Neural cell (in vitro differentiated cells): Measurements from ENCODE around the gene GALNT12. TPM values are rescaled to one million over a fixed set of nuclear protein-coding genes. Genes with fewer than 3 reads are reported as not detected.

ENCODE experiments used
- H2AFZ ChIP-seq: fragments of 200-600, 300-800 bp; sonication (generic), shearing (Covaris generic); 2 replicates; pipeline ENCODE4 v1.6.0; 2014; ENCODE audit warnings: low read depth, mild to moderate bottlenecking, antibody characterized with exemption, low read length, moderate library complexity
- H3F3A ChIP-seq: fragments of 200-600 bp; shearing (Covaris generic); 2 replicates; pipeline ENCODE4 v1.6.1; 2016; ENCODE audit warnings: mild to moderate bottlenecking, moderate library complexity, mixed read lengths, antibody characterized with exemption, low read length; ENCODE audit not compliant: insufficient read depth, poor library complexity, severe bottlenecking
- H3K27ac ChIP-seq: fragments of 200-600, 300-800 bp; sonication (generic), shearing (Covaris generic); 2 replicates; pipeline ENCODE4 v1.5.1; 2014; ENCODE audit warnings: mild to moderate bottlenecking, low read length, moderate library complexity
- H3K27me3 ChIP-seq: fragments of 300-800, 200-600 bp; sonication (generic), shearing (Covaris generic); 2 replicates; pipeline ENCODE4 v1.6.0; 2014; ENCODE audit warnings: mild to moderate bottlenecking, low read depth, low read length, moderate library complexity; ENCODE audit not compliant: insufficient read depth
- H3K36me3 ChIP-seq: fragments of 300-800, 200-600 bp; sonication (generic), shearing (Covaris generic); 2 replicates; pipeline ENCODE4 v1.5.1; 2014; ENCODE audit warnings: mild to moderate bottlenecking, antibody characterized with exemption, low read length, moderate library complexity; ENCODE audit not compliant: insufficient read depth
- H3K4me2 ChIP-seq: fragments of 300-800, 200-600 bp; sonication (generic), shearing (Covaris generic); 2 replicates; pipeline ENCODE4 v1.6.0; 2014; ENCODE audit warnings: mild to moderate bottlenecking, low read length
- H3K4me3 ChIP-seq: fragments of 300-800, 200-600 bp; sonication (generic), shearing (Covaris generic); 2 replicates; pipeline ENCODE4 v1.5.1; 2014; ENCODE audit warnings: mild to moderate bottlenecking, low read length, moderate library complexity
- H3K79me2 ChIP-seq: fragments of 200-600 bp; shearing (Covaris generic); replicated peaks from 2 replicates; pipeline ENCODE4 v1.6.0; 2014; ENCODE audit warnings: mild to moderate bottlenecking, low read length, moderate library complexity; ENCODE audit not compliant: insufficient read depth
- H3K9ac ChIP-seq: fragments of 300-800, 200-600 bp; sonication (generic), shearing (Covaris generic); 2 replicates; pipeline ENCODE4 v1.6.1; 2016; ENCODE audit warnings: mild to moderate bottlenecking, low read length, mixed read lengths
- H3K9me2 ChIP-seq: fragments of 200-600 bp; shearing (Covaris generic); 2 replicates; pipeline ENCODE4 v1.6.1; 2016; ENCODE audit warnings: mild to moderate bottlenecking, low read length, mixed read lengths; ENCODE audit not compliant: insufficient read depth
- H3K9me3 ChIP-seq: fragments of 200-600, 300-800 bp; sonication (generic), shearing (Covaris generic); 2 replicates; pipeline ENCODE4 v1.6.1; 2016; ENCODE audit warnings: mild to moderate bottlenecking, mixed run types, low read length, moderate library complexity, mixed read lengths
- H4K20me1 ChIP-seq: fragments of 200-600 bp; shearing (Covaris generic); 2 replicates; pipeline ENCODE4 v1.6.1; 2016; ENCODE audit warnings: mild to moderate bottlenecking, mixed run types; ENCODE audit not compliant: insufficient read depth
- EP300 ChIP-seq: fragments of 450-650 bp; conservative IDR thresholded peaks from 2 replicates; pipeline ENCODE4 v1.6.1; 2014; ENCODE audit warnings: antibody characterized with exemption, mild to moderate bottlenecking, moderate library complexity; ENCODE audit not compliant: poor library complexity, severe bottlenecking
- EZH2 ChIP-seq: fragments of 200-600, 300-800 bp; shearing (Covaris generic), sonication (generic); IDR thresholded peaks from 2 replicates; pipeline ENCODE4 v1.6.1; 2014; ENCODE audit warnings: antibody characterized with exemption, low read length, borderline replicate concordance, mild to moderate bottlenecking; ENCODE audit not compliant: insufficient read depth, poor library complexity, severe bottlenecking
- MXI1 ChIP-seq: fragments of 450-650 bp; conservative IDR thresholded peaks from 2 replicates; pipeline ENCODE4 v1.6.1; 2014; ENCODE audit warnings: antibody characterized with exemption, mild to moderate bottlenecking; ENCODE audit not compliant: poor library complexity, severe bottlenecking
- POLR2AphosphoS5 ChIP-seq: IDR thresholded peaks from 2 replicates; pipeline ENCODE4 v1.6.1; 2012
- RAD21 ChIP-seq: fragments of 450-650 bp; conservative IDR thresholded peaks from 2 replicates; pipeline ENCODE4 v1.6.1; 2014; ENCODE audit warnings: antibody characterized with exemption, mild to moderate bottlenecking, moderate library complexity
- SMC3 ChIP-seq: fragments of 450-650 bp; conservative IDR thresholded peaks from 2 replicates; pipeline ENCODE4 v1.6.1; 2014; ENCODE audit warnings: antibody characterized with exemption, mild to moderate bottlenecking, moderate library complexity; ENCODE audit not compliant: poor library complexity
- TAF1 ChIP-seq: IDR thresholded peaks from 2 replicates; pipeline ENCODE4 v1.6.1; 2012; ENCODE audit warnings: low read depth
- polyA plus RNA-seq: library from polyadenylated mRNA; depleted of rRNA; stranded (reverse); fragments of >200 nt; gene quantifications from 2 replicates; pipeline ENCODE4 v1.2.3, GENCODE V29; 2014
- TF ChIP-seq, protein P1 (sequence below): IDR thresholded peaks from 2 replicates; pipeline ENCODE4 v1.6.1; 2012; ENCODE audit warnings: borderline replicate concordance
- TF ChIP-seq, protein P2 (sequence below): fragments of 450-650 bp; IDR thresholded peaks from 2 replicates; pipeline ENCODE4 v1.5.1; 2014; ENCODE audit warnings: antibody characterized with exemption, mild to moderate bottlenecking, moderate library complexity; ENCODE audit not compliant: poor library complexity, severe bottlenecking

GALNT12 gene
- polyA plus RNA-seq, 1 donor from 2014 or later = 8.4 TPM

DNA sequence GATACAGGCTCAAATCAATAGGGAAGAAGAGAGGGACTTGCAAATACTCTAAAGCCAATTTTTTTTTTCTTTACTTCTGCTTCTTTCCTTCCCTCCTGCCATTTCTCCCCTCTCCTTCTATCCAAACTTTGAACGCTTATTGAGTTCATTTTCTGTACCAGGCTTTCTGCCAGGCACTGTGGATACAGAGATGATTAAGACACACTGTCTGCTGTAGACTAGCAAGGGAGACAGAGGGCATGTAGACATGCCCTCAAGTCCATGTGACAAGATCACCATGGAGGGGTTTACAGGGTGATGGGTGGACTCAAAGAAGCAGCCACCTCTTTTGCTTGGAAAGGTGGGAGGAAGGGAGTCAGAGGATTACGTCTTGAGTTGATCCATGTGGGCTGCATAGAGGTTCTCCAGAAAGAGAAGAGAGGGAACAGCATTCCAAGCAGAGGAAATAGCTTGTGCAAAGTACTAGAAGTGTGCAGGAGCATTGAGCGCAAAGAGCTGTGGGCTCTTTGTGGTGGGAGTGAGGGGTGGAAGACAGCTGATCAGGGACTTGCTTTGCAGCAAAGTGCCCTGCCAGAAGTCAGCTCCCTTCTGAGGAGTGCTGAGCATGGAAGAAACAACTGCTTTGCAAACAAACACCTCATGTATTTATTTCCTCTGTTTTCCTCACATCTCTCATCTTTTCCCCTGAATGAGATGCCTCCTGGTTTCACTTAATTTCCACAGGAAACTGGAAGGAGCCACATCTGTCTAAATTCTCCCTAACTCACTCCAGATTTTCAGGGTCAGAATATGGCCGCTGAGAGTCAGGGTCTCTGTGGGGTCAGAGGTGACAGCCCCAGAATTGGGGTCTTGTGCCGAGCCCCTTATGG lies 71.9 kb downstream of the GALNT12 start:
- H3K27ac ChIP-seq = no peak overlapping the region
- no peaks in the 10 kb centered on the region for H3K27me3 ChIP-seq
- no peaks in the 10 kb centered on the region for H3K9me2 ChIP-seq
- no peaks in the 10 kb centered on the region for H4K20me1 ChIP-seq
- TF ChIP-seq EZH2 (no peak), EP300 (no peak), RAD21 (no peak)
- H3F3A ChIP-seq = no peaks in the 10 kb centered on the region
- H3K9me3 ChIP-seq = no peaks in the 10 kb centered on the region
- no peak overlapping the region for H3K4me2 ChIP-seq
- H3K4me3 ChIP-seq = no peak overlapping the region
- no peaks in the 10 kb centered on the region for H3K36me3 ChIP-seq
- H3K79me2 ChIP-seq = no peaks in the 10 kb centered on the region
- H2AFZ ChIP-seq = no peak overlapping the region
- no peak overlapping the region for H3K9ac ChIP-seq

DNA sequence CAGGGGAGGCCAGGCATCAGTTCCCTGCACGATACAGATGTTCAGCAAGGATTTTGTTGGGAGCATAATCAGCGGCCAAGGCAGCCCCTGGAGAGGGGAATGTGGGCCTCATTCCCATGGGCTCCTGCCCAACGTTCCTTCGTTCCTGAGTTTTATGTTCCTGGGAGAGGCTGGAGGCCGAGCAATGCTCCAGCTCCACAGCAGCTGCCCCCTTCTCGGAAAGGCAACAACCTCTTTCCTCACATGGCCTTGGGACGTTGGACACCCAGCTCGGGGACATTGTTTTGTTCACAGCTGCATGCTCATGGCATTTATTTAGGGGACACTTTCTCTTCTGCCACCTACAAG lies 72.5 kb downstream of the GALNT12 start:
- Histone ChIP-seq H3K9me3 (no peaks in the 10 kb centered on the region), H3K9ac (no peak overlapping the region), H3K4me2 (no peak overlapping the region), H3F3A (no peaks in the 10 kb centered on the region), H3K79me2 (no peaks in the 10 kb centered on the region), H3K9me2 (no peaks in the 10 kb centered on the region), H3K27ac (no peak overlapping the region), H2AFZ (no peak overlapping the region), H3K27me3 (no peaks in the 10 kb centered on the region), H3K4me3 (no peak overlapping the region), H4K20me1 (no peaks in the 10 kb centered on the region), H3K36me3 (no peaks in the 10 kb centered on the region)
- TF ChIP-seq, protein P1, sequence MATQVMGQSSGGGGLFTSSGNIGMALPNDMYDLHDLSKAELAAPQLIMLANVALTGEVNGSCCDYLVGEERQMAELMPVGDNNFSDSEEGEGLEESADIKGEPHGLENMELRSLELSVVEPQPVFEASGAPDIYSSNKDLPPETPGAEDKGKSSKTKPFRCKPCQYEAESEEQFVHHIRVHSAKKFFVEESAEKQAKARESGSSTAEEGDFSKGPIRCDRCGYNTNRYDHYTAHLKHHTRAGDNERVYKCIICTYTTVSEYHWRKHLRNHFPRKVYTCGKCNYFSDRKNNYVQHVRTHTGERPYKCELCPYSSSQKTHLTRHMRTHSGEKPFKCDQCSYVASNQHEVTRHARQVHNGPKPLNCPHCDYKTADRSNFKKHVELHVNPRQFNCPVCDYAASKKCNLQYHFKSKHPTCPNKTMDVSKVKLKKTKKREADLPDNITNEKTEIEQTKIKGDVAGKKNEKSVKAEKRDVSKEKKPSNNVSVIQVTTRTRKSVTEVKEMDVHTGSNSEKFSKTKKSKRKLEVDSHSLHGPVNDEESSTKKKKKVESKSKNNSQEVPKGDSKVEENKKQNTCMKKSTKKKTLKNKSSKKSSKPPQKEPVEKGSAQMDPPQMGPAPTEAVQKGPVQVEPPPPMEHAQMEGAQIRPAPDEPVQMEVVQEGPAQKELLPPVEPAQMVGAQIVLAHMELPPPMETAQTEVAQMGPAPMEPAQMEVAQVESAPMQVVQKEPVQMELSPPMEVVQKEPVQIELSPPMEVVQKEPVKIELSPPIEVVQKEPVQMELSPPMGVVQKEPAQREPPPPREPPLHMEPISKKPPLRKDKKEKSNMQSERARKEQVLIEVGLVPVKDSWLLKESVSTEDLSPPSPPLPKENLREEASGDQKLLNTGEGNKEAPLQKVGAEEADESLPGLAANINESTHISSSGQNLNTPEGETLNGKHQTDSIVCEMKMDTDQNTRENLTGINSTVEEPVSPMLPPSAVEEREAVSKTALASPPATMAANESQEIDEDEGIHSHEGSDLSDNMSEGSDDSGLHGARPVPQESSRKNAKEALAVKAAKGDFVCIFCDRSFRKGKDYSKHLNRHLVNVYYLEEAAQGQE = no peak
- no peak for TF ChIP-seq SMC3
- no peak for TF ChIP-seq RAD21

DNA sequence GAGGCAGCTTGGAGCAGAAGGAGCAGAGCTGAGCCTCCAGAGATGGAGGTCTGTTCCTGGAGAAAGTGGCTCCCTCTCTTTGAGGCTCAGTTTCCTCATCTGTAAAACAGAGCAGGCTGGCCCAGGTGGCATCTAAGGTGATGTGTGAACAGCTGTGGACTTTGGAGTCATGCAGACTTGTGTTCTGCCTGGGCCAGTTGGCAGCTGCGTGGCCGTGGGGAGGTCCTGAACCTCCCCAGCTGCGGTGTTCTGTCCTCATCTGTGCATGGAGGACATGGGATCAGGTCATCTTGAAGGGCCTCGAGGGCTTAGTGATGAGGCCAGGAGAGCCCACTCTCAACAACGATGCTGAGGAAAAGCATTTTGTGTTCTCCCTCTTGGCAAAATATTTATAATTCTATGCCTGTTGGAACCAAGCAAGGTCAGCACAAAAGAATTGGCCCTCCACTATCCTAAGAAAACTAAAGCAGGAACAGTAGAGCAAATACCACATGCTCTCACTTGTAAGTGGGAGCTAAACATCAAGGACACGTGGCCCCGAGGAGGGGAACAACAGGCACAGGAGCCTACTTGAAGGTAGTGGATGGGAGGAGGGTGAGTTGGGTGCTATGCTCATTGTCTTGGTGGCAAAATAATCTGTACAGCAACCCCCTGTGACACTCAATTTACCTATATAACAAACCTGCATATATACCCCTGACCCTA lies 73.0 kb downstream of the GALNT12 start:
- TF ChIP-seq TAF1 (no peak), EZH2 (no peak), MXI1 (no peak), SMC3 (no peak), POLR2AphosphoS5 (no peak), EP300 (no peak), RAD21 (no peak)
- TF ChIP-seq, protein P1 = no peak
- TF ChIP-seq, protein P2, sequence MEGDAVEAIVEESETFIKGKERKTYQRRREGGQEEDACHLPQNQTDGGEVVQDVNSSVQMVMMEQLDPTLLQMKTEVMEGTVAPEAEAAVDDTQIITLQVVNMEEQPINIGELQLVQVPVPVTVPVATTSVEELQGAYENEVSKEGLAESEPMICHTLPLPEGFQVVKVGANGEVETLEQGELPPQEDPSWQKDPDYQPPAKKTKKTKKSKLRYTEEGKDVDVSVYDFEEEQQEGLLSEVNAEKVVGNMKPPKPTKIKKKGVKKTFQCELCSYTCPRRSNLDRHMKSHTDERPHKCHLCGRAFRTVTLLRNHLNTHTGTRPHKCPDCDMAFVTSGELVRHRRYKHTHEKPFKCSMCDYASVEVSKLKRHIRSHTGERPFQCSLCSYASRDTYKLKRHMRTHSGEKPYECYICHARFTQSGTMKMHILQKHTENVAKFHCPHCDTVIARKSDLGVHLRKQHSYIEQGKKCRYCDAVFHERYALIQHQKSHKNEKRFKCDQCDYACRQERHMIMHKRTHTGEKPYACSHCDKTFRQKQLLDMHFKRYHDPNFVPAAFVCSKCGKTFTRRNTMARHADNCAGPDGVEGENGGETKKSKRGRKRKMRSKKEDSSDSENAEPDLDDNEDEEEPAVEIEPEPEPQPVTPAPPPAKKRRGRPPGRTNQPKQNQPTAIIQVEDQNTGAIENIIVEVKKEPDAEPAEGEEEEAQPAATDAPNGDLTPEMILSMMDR = no peak
- Histone ChIP-seq H3K27me3 (no peaks in the 10 kb centered on the region), H4K20me1 (no peaks in the 10 kb centered on the region), H2AFZ (no peak overlapping the region), H3K79me2 (no peaks in the 10 kb centered on the region), H3K9ac (no peak overlapping the region), H3F3A (no peaks in the 10 kb centered on the region), H3K9me2 (no peaks in the 10 kb centered on the region), H3K4me2 (no peak overlapping the region), H3K27ac (no peak overlapping the region), H3K36me3 (no peaks in the 10 kb centered on the region), H3K9me3 (no peaks in the 10 kb centered on the region), H3K4me3 (no peak overlapping the region)
